Caki2 (cell line): Measurements from ENCODE around the gene MAP2K4. TPM values are rescaled to one million over a fixed set of nuclear protein-coding genes. Genes with fewer than 3 reads are reported as not detected.

Experiments used
- DNase-seq: peaks from one replicate; pipeline ENCODE4 v3.0.0-alpha.2; 2015; ENCODE audit warnings: low read depth
- in situ Hi-C: cut with HindIII; loops from 2 replicates; pipeline ENCODE4 v1.10.0; 2016; ENCODE audit warnings: low sequenced_read_pairs, low pct_unique_long_range_greater_than_20kb, mixed read lengths
- total RNA-seq: library from RNA; depleted of rRNA; stranded (reverse); fragments of >200 nt; shearing (Covaris generic); gene quantifications from 2 replicates; pipeline ENCODE4 v1.2.3, GENCODE V29; 2014; ENCODE audit warnings: low replicate concordance

MAP2K4 gene
- total RNA-seq, 1 experiment from 2014 or later = 20.2 TPM

GRCh38 chr17:12028611-12029010 is 7.9 kb downstream of the MAP2K4 start:
- in situ Hi-C loops = no loop called here
- no peak for DNase-seq

GRCh38 chr17:12034538-12034937 is 13.9 kb downstream of the MAP2K4 start:
- in situ Hi-C loops = no loop called here
- DNase-seq = no peak

- DNase-seq = no peak
- in situ Hi-C loops = no loop called here
Measured at GRCh38 chr17:12035673-12036072, 15.0 kb downstream of the MAP2K4 start.

GRCh38 chr17:12037970-12038369 is 17.3 kb downstream of the MAP2K4 start:
- no peak for DNase-seq
- in situ Hi-C loops = no loop called here

GRCh38 chr17:12040478-12040877 is 19.8 kb downstream of the MAP2K4 start:
- DNase-seq = no peak
- in situ Hi-C loops = no loop called here

- DNase-seq = no peak
- in situ Hi-C loops = no loop called here
Measured at GRCh38 chr17:12041312-12041711, 20.6 kb downstream of the MAP2K4 start.

GRCh38 chr17:12043702-12044101 is 23.0 kb downstream of the MAP2K4 start:
- no peak for DNase-seq
- in situ Hi-C loops = no loop called here

GRCh38 chr17:12046786-12047185 is 26.1 kb downstream of the MAP2K4 start:
- in situ Hi-C loops = no loop called here

GRCh38 chr17:12047681-12048376 is 27.2 kb downstream of the MAP2K4 start:
- no peak for DNase-seq
- in situ Hi-C loops = no loop called here

More at GRCh38 chr17:12046786-12047185, 26.1 kb downstream of the MAP2K4 start:
- no peak for DNase-seq

- no peak for DNase-seq
- in situ Hi-C loops = no loop called here
Measured at GRCh38 chr17:12048843-12049473, 28.3 kb downstream of the MAP2K4 start.

- no peak for DNase-seq
- in situ Hi-C loops = no loop called here
Measured at GRCh38 chr17:12050646-12051225, 30.1 kb downstream of the MAP2K4 start.

- DNase-seq = no peak
- in situ Hi-C loops = no loop called here
Measured at GRCh38 chr17:12053552-12053951, 32.9 kb downstream of the MAP2K4 start.

GRCh38 chr17:12055889-12056288 is 35.2 kb downstream of the MAP2K4 start:
- in situ Hi-C loops = no loop called here
- DNase-seq = no peak

- in situ Hi-C loops = no loop called here
Measured at GRCh38 chr17:12057520-12057919, 36.8 kb downstream of the MAP2K4 start.

GRCh38 chr17:12058535-12058934 is 37.9 kb downstream of the MAP2K4 start:
- DNase-seq = no peak

More at GRCh38 chr17:12057520-12057919, 36.8 kb downstream of the MAP2K4 start:
- DNase-seq = no peak

GRCh38 chr17:12062249-12062648 is 41.6 kb downstream of the MAP2K4 start:
- in situ Hi-C loops = no loop called here
- no peak for DNase-seq

More at GRCh38 chr17:12058535-12058934, 37.9 kb downstream of the MAP2K4 start:
- in situ Hi-C loops = no loop called here

GRCh38 chr17:12064395-12064794 is 43.7 kb downstream of the MAP2K4 start:
- DNase-seq = no peak
- in situ Hi-C loops = no loop called here

GRCh38 chr17:12067485-12067884 is 46.8 kb downstream of the MAP2K4 start:
- no peak for DNase-seq
- in situ Hi-C loops = no loop called here

- in situ Hi-C loops = no loop called here
- no peak for DNase-seq
Measured at GRCh38 chr17:12068946-12069345, 48.3 kb downstream of the MAP2K4 start.
